GM23338 (cell line): ENCODE data around the gene GSX2. TPM values are rescaled to one million over a fixed set of nuclear protein-coding genes. Genes with fewer than 3 reads are reported as not detected.

ENCODE experiments used
- polyA plus RNA-seq: library from polyadenylated mRNA; unstranded; fragments of >200 nt; fragmentation: Nextera tagmentation; extraction: Ambion mirVana; gene quantifications from 2 replicates; pipeline ENCODE4 v1.2.1, GENCODE V29; 2016
- small RNA-seq: library from RNA; depleted of rRNA; stranded (forward); fragments of <200 nt; gene quantifications from one replicate; pipeline ENCODE3, GENCODE V24; 2014; ENCODE audit warnings: low replicate concordance
- total RNA-seq: library from RNA; depleted of rRNA; stranded (reverse); fragments of >200 nt; shearing (Covaris generic); gene quantifications from 2 replicates; pipeline ENCODE4 v1.2.3, GENCODE V29; 2014; rRNA removed

GSX2 gene
- total and polyA plus RNA-seq, 2 experiments from 2014 or later: 0.34 TPM; not detected in 1

Small RNAs within 50 kb of the gene (small RNA-seq; reads per million reads assigned to genes)
- not detected for gene AC110792.1

Other genes with a start within 250 kb of the GSX2 start
- 18.3 and 21.1 TPM in 2 replicates for gene CHIC2, start 35.6 kb upstream of the GSX2 start, total RNA-seq
- gene CHIC2, start 35.6 kb upstream of the GSX2 start, polyA plus RNA-seq: 17.2 and 24.3 TPM in 2 replicates
- gene PDGFRA, start 129.1 kb downstream of the GSX2 start, total RNA-seq: 7.0 and 10.8 TPM in 2 replicates
- 7.4 and 8.0 TPM in 2 replicates for gene PDGFRA, start 129.1 kb downstream of the GSX2 start, polyA plus RNA-seq